Omental fat pad (tissue), 4 donors: ENCODE measurements around the gene CACNA2D1. TPM values are rescaled to one million over a fixed set of nuclear protein-coding genes. Genes with fewer than 3 reads are reported as not detected.

Source experiments
- ATAC-seq: fragments of 150-250 bp; one replicate; pipeline ENCODE4 v1.9.1; 2016; ENCODE audit warnings: mild to moderate bottlenecking, moderate library complexity; ENCODE audit not compliant: low FRiP score
- DNase-seq: peaks from one replicate; pipeline ENCODE4 v3.0.0-alpha.2; 2019; ENCODE audit warnings: low spot score
- total RNA-seq, 4 donors: library from RNA; depleted of rRNA; stranded (reverse); fragments of >200 nt; gene quantifications; one replicate each; pipeline ENCODE4 v1.1.0, GENCODE V29; 2016
- TF ChIP-seq, protein P1 (sequence below), 3 donors: fragments of 450-650 bp; IDR thresholded peaks; one replicate each; pipeline ENCODE4 v1.5.1; 2016 to 2017; ENCODE audit warnings: antibody characterized with exemption in 3 of 3, mild to moderate bottlenecking in 3 of 3, moderate library complexity in 2 of 3

The CACNA2D1 gene
- total RNA-seq, 4 donors from 2014 or later: 20.5 to 39.8 (median 29.3) TPM

DNA sequence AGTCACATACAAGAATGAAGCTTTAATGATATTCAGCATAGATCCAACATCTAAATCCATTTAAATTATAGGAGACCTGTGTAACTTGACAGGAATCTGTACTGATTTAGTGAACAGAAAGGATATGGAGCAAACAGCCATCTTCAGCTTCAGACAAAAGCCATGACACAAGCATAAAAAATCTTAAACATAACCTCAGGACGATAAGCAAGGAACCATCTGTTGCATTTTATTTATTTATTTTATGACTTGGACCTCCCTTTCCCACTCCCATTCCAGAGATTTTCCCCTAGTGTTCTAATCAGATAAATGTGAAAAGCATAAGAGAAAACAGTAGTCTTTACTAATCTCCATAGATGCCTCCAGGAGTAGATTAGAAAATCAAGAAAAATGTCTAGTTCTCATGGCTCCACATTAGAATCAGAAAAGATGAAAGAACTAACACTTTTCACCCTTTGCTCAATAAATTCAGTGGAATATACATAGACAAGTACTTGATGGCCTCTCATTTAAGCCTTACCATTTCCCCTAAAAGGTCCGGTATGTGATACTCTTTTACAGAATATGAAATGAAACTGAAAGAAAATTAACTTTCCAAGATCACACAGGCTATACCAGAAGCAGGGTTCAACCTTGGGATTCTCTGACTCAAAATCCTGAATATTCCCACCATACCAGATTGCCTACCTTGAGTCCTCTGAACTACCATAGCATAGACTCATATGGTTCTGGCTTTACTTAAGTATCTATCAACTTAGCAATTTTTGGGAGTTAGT, 15.2 kb downstream of the CACNA2D1 start:
- no peak for DNase-seq
- TF ChIP-seq, protein P1, sequence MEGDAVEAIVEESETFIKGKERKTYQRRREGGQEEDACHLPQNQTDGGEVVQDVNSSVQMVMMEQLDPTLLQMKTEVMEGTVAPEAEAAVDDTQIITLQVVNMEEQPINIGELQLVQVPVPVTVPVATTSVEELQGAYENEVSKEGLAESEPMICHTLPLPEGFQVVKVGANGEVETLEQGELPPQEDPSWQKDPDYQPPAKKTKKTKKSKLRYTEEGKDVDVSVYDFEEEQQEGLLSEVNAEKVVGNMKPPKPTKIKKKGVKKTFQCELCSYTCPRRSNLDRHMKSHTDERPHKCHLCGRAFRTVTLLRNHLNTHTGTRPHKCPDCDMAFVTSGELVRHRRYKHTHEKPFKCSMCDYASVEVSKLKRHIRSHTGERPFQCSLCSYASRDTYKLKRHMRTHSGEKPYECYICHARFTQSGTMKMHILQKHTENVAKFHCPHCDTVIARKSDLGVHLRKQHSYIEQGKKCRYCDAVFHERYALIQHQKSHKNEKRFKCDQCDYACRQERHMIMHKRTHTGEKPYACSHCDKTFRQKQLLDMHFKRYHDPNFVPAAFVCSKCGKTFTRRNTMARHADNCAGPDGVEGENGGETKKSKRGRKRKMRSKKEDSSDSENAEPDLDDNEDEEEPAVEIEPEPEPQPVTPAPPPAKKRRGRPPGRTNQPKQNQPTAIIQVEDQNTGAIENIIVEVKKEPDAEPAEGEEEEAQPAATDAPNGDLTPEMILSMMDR (IDR thresholded peaks at IDR 0.05): no peak
- ATAC-seq: no peak

DNA sequence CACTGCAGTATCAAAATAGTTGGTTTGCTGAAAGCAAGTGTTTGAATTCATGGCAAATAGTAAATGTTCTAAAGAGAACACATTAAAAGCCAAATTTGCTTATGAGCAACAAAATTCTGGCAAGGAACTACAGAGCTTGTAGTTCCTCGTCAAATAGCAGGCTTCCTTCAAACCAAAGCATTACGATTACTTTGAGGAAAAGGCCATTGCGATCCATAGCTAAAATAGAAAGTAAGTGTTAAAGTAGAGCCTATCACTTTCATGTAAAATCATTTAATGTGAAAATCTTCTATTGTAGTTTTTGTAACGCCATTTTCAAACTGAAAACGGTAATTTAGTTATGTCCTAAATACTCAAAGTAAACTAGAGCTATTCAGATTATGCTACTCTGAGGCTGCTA, 20.1 kb downstream of the CACNA2D1 start:
- TF ChIP-seq, protein P1 (IDR thresholded peaks at IDR 0.05): no peak
- no peak for ATAC-seq
- DNase-seq: no peak

DNA sequence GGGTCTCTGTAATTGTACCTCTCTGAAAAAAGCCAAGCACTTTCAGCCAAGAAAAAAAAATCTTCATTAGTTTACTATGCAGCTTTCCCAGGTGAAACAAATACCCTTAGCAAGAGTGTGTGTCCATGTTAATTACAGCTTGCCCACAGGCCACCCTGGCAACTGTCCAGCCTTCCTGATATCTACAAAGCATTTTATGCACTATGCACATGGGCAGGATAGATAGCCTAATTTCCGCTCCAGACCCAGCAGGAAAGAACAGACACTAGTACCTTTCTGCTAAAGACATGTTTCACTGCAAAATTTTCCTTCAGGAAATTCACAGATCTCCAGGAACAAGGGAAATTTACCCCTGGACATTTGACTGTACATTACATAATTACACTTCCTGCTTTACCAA, 24.4 kb downstream of the CACNA2D1 start:
- DNase-seq (no peak), ATAC-seq (no peak)
- TF ChIP-seq, protein P1 (IDR thresholded peaks at IDR 0.05): no peak

DNA sequence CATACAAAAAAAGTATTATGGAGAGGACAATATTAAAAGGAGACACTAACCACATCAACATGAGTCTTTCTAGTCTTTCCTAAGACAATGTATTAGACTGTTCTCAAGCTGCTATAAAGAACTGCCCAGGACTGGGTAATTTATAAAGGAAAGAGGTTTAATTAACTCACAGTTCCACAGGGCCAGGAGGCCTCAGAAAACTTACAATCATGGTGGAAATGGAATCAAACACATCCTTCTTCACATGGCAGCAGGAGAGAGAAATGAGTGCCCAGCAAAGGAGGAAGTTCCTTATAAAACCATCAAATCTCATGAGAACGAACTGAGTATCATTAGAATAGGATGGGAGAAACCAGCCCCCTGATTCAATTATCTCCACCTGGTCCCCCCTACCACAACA, 25.7 kb downstream of the CACNA2D1 start:
- TF ChIP-seq, protein P1 (IDR thresholded peaks at IDR 0.05): no peak
- ATAC-seq (no peak), DNase-seq (no peak)

DNA sequence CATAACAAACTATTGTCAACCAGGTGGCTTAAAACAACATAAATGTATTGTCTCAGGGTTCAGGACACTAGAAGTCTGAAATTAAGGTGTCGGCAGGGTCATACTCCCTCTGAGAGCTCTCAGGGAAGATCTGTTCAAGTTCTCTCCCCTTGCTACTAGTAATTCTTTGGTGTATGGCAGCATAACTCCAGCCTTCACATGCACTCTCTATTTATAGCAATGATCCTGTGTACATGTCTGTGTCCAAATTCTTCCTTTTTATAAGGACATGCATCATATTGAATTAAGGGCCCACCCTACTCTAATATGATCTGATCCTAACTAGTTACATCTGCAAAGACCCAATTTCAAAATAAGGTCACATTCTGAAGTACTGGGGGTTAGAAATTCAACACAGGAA, 27.2 kb downstream of the CACNA2D1 start:
- TF ChIP-seq, protein P1 (IDR thresholded peaks at IDR 0.05): no peak
- DNase-seq (no peak), ATAC-seq (no peak)

DNA sequence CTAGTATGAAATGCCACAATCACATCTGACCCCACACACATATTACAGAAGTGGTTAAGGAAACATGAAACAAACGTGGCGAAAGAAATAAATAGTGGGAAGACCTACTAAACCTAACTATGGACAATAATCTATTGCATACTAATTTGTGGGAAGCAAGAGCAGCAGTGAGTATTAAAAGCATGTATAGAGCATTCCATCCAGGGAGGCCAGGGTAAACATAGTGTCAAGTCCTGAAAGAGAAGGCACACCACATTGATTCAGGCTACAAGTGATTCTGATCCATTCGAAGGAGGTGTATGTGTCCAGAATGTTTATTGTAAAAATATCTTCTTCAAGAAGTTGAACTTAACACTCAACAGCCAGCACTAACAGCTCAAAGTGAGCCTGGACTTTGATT, 29.2 kb downstream of the CACNA2D1 start:
- TF ChIP-seq, protein P1 (IDR thresholded peaks at IDR 0.05): no peak
- no peak for ATAC-seq
- no peak for DNase-seq

DNA sequence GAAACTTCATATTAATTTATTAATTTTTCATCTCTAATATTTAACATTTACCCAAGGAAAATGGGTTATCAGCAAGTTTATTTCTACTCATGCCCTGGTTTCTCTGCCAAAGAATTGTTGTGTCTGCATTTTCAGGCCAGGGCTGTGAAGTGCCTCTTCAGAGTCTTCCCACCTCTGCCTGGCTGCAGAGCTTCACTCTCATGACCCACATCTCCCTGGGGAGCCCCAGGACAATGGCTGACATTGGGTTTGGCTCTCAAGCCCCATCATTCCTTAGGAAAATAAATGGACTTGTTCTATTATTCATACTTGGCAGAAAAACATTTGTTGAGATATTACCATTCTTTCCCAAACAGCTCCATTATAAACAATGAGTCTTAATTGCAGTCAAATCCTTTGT, 30.3 kb downstream of the CACNA2D1 start:
- TF ChIP-seq, protein P1 (IDR thresholded peaks at IDR 0.05): no peak
- ATAC-seq: no peak
- no peak for DNase-seq
